HepG2 (cell line): ENCODE data around the gene PLSCR2. TPM values are rescaled to one million over a fixed set of nuclear protein-coding genes. Genes with fewer than 3 reads are reported as not detected.

Experiments used
- ATAC-seq: fragments of 200-7000 bp; cut with Tn5 transposase; 3 replicates; pipeline ENCODE4 v1.9.1; 2020; ENCODE audit warnings: mild to moderate bottlenecking, moderate library complexity
- BruUV-seq: library from RNA; stranded (reverse); fragments of 400-500 nt; replicated peaks from 2 replicates; lab custom pipeline; 2021; lab: Mats Ljungman, UMichigan
- CTCF ChIA-PET: fragments of 300-600 bp; formaldehyde crosslinking; extraction: SDS; loops from one replicate; lab custom pipeline; 2021; ENCODE audit warnings: low total read pairs, inconsistent platforms, low intra/inter-chr PET ratio; lab: Yijun Ruan, JAX
- POLR2A ChIA-PET: fragments of 350-600 bp; sonication (Branson Sonifier 250); formaldehyde crosslinking; loops from one replicate; lab custom pipeline; 2020; ENCODE audit warnings: antibody characterized with exemption, inconsistent platforms; lab: Yijun Ruan, JAX
- DNase-seq: peaks from one replicate; pipeline ENCODE4 v3.0.0-alpha.2; 2015; ENCODE audit warnings: low spot score
- FAIRE-seq: peaks from 3 replicates; lab custom pipeline; 2011; peaks lifted over from hg19 to GRCh38; lab: Jason Lieb, UNC
- H2AFZ ChIP-seq: one replicate; pipeline ENCODE4 v1.6.1; 2011; ENCODE audit warnings: low read length, inconsistent platforms
- H3K27ac ChIP-seq: fragments of 300-600 bp; 3 replicates; pipeline ENCODE4 v1.8.0; 2011; ENCODE audit warnings: mixed run types, mild to moderate bottlenecking, mixed read lengths, low read length, inconsistent platforms; ENCODE audit not compliant: insufficient read depth; ENCODE audit errors: extremely low read length
- H3K27me3 ChIP-seq, 2 experiments: fragments of 200-600 bp in 1 of 2; 2 replicates in 1 of 2; 3 replicates in 1 of 2; pipeline versions ENCODE4 v1.6.0 to v1.8.0; 2011; ENCODE audit warnings: low read length in 2 of 2, mild to moderate bottlenecking in 2 of 2, moderate library complexity in 2 of 2, inconsistent platforms in 1 of 2; ENCODE audit not compliant: insufficient read depth in 2 of 2, control insufficient read depth in 1 of 2
- H3K36me3 ChIP-seq, 2 experiments: fragments of 200-600 bp in 1 of 2; replicated peaks in 1 of 2; 2 replicates in 1 of 2; 3 replicates in 1 of 2; pipeline versions ENCODE4 v1.5.1 to v1.8.0; 2011; ENCODE audit warnings: low read length in 2 of 2, inconsistent platforms in 1 of 2; ENCODE audit not compliant: insufficient read depth in 2 of 2, control insufficient read depth in 1 of 2
- H3K4me1 ChIP-seq: 2 replicates; pipeline ENCODE4 v1.5.1; 2012; ENCODE audit warnings: low read length, inconsistent platforms; ENCODE audit not compliant: insufficient read depth
- H3K4me2 ChIP-seq: 2 replicates; pipeline ENCODE4 v1.6.0; 2011; ENCODE audit warnings: low read depth, low read length, inconsistent platforms
- H3K4me3 ChIP-seq, 3 experiments: fragments of 200-600 bp in 1 of 3; sonication (generic), shearing (Covaris generic) in 1 of 3; replicated peaks in 1 of 3; 2 replicates each; pipeline ENCODE4 v1.5.1; 2011 to 2016; ENCODE audit warnings: low read length in 3 of 3, inconsistent platforms in 2 of 3, low read depth in 2 of 3, mild to moderate bottlenecking in 2 of 3, control low read depth in 1 of 3, mixed read lengths in 1 of 3; ENCODE audit not compliant: insufficient read depth in 1 of 3
- H3K79me2 ChIP-seq: one replicate; pipeline ENCODE4 v1.6.1; 2011; ENCODE audit warnings: low read length, inconsistent platforms; ENCODE audit not compliant: insufficient read depth
- H3K9ac ChIP-seq: 2 replicates; pipeline ENCODE4 v1.6.0; 2011; ENCODE audit warnings: mild to moderate bottlenecking, low read depth, low read length, inconsistent platforms; ENCODE audit not compliant: insufficient read depth
- H3K9me3 ChIP-seq: 2 replicates; pipeline ENCODE4 v1.5.1; 2012; ENCODE audit warnings: mild to moderate bottlenecking, low read length
- H4K20me1 ChIP-seq: 2 replicates; pipeline ENCODE4 v1.6.0; 2011; ENCODE audit warnings: inconsistent platforms, mild to moderate bottlenecking, low read length, moderate library complexity; ENCODE audit not compliant: insufficient read depth
- ATF2 ChIP-seq: sonication (generic); formaldehyde crosslinking; IDR thresholded peaks from 2 replicates; pipeline ENCODE4 v1.4.0; 2020; ENCODE audit warnings: missing genetic modification reagents
- EED ChIP-seq: sonication (generic); formaldehyde crosslinking; IDR thresholded peaks from 2 replicates; pipeline ENCODE4 v1.5.0; 2020; ENCODE audit warnings: mild to moderate bottlenecking, missing genetic modification reagents
- SP1 ChIP-seq, 2 experiments: fragments of 450-650 bp in 1 of 2; sonication (generic) in 1 of 2; formaldehyde crosslinking in 1 of 2; IDR thresholded peaks; 2 replicates each; pipeline versions ENCODE4 v1.4.0 to v1.6.1; 2016 to 2020; ENCODE audit warnings: missing genetic modification reagents in 1 of 2
- SRY ChIP-seq: sonication (generic); formaldehyde crosslinking; IDR thresholded peaks from 2 replicates; pipeline ENCODE4 v1.8.0; 2022; ENCODE audit warnings: mild to moderate bottlenecking, missing genetic modification reagents
- U2AF1 ChIP-seq: fragments of 200-400 bp; formaldehyde crosslinking; optimal IDR thresholded peaks from 2 replicates; pipeline ENCODE3; 2017; ENCODE audit warnings: mild to moderate bottlenecking, low read depth, low read length
- ZBTB8A ChIP-seq: sonication (generic); formaldehyde crosslinking; IDR thresholded peaks from 2 replicates; pipeline ENCODE4 v1.4.0; 2020; ENCODE audit warnings: mild to moderate bottlenecking, low read depth, missing genetic modification reagents, borderline replicate concordance
- ZKSCAN1 ChIP-seq: fragments of 150-350 bp; IDR thresholded peaks from 2 replicates; pipeline ENCODE4 v1.6.1; 2014; ENCODE audit warnings: low read length
- ZNF614 ChIP-seq: IDR thresholded peaks from 2 replicates; pipeline ENCODE4 v1.6.1; 2018; ENCODE audit warnings: missing biosample characterization, missing genetic modification reagents, inconsistent platforms, borderline replicate concordance
- WGBS: methylation state at CpG from one replicate; pipeline ENCODE4 v1.1.6; 2017; ENCODE audit warnings: low lambda C conversion rate; 5-methylcytosine and 5-hydroxymethylcytosine counted together
- in situ Hi-C: cut with HindIII; loops from 2 replicates; pipeline ENCODE4 v1.10.0; 2017; ENCODE audit warnings: low pct_unique_long_range_greater_than_20kb; ENCODE audit not compliant: extremely low pct_ligation_motif_present
- intact Hi-C: fragments of 100-400 bp; cut with micrococcal nuclease; formaldehyde crosslinking; loops from one replicate; pipeline ENCODE4 v1.10.0; 2022; ENCODE audit not compliant: unreplicated experiment
- polyA plus RNA-seq, 8 experiments: library from polyadenylated mRNA; depleted of rRNA in 3 of 8; stranded (reverse) in 7 of 8; unstranded in 1 of 8; fragments of >200 nt; fragmentation: Illumina TruSeq in 4 of 8; extraction: Trizol in 4 of 8; gene quantifications; 2 replicates each; pipeline versions ENCODE4 v1.2.1 to v1.2.3, GENCODE V29; 2011 to 2016; ENCODE audit warnings: low read depth in 4 of 8, missing spikeins in 1 of 8, mixed read lengths in 1 of 8; ENCODE audit not compliant: insufficient read depth in 1 of 8
- total RNA-seq, 5 experiments: library from RNA; depleted of rRNA; stranded (reverse); fragments of >200 nt; fragmentation: Illumina TruSeq; extraction: Trizol; gene quantifications; 2 replicates each; pipeline ENCODE4 v1.2.3, GENCODE V29; 2016; ENCODE audit warnings: low read depth in 1 of 5

Gene PLSCR2
- total and polyA plus RNA-seq, 2 of the 13 experiments (the other 11 are each of a cell fraction or from before 2014, with no cell fraction given): not detected

- TF ChIP-seq SP1 (IDR thresholded peaks at IDR 0.05): no peak
- no peak for TF ChIP-seq SP1 (CRISPR knock-in tag; IDR thresholded peaks at IDR 0.05)
Measured at GRCh38 chr3:146431240-146431639, 38.1 kb downstream of the PLSCR2 start (continued).

DNA sequence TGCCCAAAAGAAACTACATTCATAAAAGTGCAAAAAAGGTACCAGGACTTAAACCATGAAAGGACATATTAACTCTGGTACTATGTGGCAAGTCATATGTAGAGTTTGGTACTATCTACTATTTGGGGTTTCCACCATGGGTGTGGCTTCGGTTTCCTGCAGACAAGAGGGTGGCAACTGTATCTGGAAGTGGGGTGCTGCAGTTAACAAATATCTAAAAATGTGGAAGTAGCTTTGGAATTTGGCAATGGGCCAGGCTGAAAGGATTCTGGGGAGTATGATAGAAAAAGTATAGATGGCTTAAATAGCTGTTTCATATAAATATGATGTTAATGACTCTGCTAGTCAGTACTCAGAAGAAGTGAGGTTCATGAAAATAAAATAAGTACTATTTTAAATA is 44.0 kb downstream of the PLSCR2 start:
- Histone ChIP-seq H3K9ac (no peak overlapping the region), H3K27me3 (no peaks in the 10 kb centered on the region; a peak in 1 of 5 replicates), H3K36me3 (no peaks in the 10 kb centered on the region), H3K4me2 (no peak overlapping the region)
- WGBS: 0% methylated on average over 1 of the region's 1 CpG
- in situ Hi-C loops: no loop called here
- no TSS peak for BruUV-seq
- POLR2A ChIA-PET: no interaction called here
- TF ChIP-seq U2AF1 (no peak), ZNF614 (no peak), EED (CRISPR knock-in tag) (no peak), SRY (CRISPR knock-in tag) (no peak), ZBTB8A (CRISPR knock-in tag) (no peak), ZKSCAN1 (no peak), ATF2 (CRISPR knock-in tag) (no peak)
- TF ChIP-seq, all 625 proteins: peak for 0
- Histone ChIP-seq H2AFZ (no peak overlapping the region), H3K4me3 (no peak overlapping the region), H3K9me3 (no peaks in the 10 kb centered on the region), H3K79me2 (no peaks in the 10 kb centered on the region), H3K27ac (no peak overlapping the region), H3K4me1 (no peaks in the 10 kb centered on the region), H4K20me1 (no peaks in the 10 kb centered on the region)
- CTCF ChIA-PET: no interaction called here
- intact Hi-C loops: no loop called here
- DNase-seq (no peak), ATAC-seq (no peak), FAIRE-seq (no peak)
